ENCODE data around the gene NFKBIZ. TPM values are rescaled to one million over a fixed set of nuclear protein-coding genes. Genes with fewer than 3 reads are reported as not detected.

Gene NFKBIZ
- total RNA-seq, 1 donor from 2014 or later: 224 TPM

DNA sequence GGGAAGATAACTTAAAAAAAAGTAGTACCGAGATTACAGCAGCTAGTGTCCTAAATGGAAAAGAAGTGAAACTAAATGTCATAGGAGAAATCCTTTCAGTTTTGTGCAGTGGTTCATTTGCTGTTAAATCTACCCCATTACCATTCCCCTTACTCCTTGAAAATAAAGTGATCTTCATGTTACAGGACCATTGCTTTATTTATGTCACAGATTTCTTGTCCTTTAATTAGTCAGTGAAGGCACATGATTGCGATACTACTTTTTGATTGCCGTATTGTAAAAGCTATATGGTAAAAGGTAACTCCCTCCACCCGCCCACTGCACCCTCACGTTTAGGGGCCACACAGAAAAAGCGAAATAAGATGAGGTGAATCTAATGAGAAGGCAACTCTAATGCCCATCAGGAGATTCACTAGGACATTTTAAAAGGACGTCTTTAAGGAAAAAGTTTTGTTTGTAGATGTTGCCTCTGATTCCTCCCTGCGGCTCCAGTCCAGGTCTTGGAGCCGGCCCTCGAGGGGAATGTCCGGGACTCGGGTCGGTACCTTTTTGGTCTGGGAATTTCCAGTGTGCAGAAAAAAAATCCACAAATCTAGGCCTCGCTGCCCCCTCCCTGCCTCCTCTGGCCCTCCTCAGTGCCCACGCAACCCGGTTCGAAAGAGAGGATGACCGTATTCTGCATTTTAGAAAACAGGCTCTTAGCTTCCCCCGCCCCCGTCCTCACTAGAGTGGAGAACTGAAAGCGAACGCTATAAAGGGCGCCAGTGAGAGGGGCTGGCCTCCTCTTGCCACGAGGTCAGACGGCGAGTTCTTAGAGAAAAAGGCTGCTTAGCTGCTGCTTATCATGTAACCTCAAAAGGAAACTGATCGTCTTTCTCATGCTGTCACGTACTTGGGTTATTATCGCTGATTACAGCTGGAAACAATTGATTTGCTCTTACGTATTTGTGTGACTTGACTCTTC lies 21.8 kb upstream of the NFKBIZ start:
- peak; percentile 87 for DNase-seq (ENCODE audit: low read depth)

DNA sequence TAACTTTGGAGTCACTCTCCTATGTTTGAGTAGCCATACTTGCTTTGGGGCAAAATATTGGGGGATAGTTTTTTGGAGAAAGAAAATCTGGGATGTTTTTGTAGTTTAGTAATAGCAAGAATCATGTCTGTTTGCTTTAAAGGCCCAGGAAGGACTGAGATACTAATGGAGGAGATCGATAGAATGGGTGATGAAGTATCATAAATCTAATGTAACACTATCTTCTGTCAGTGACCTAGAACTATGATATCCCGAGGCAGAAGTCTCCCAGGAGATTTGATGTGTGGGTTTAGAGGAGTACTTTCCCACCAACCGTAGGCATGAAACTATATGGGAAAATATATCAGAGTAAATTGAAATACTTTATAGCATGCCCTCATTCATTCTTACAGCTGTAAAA lies 21.0 kb upstream of the NFKBIZ start:
- DNase-seq (ENCODE audit: low read depth): no peak

DNA sequence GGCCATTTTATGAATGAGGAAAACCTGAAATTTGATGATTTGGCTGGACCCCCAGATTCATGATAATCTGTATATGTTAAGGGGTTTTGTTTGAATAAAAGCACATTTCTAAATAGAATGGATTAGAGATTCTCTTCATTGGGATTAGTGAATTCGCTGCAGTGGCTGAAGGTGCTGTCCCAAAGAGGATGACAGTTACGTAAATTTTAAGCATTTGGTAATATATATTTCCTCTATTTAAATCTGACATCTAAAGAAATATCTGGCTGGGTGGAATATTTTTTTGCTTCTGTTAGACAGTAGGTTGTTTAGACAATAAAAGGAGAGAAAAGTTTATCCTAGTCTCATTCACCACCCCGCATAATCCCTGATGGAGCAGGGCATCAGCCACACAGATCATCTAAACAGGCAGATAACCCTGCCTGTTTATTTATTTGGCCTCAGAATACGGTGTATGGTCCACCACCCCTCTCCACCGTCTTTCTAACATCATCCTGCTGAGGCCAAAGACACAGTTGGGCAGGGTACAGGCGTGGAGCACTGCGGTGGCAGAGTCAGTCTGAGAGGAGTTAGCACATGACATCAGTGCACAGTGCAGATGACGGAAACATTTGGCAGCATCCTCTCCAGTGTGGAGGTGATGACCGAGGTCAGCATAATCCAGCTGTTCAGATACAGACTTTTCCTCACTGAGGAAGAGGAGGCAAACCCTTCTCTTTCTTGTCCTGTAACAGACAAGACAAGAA lies 20.4 kb upstream of the NFKBIZ start:
- peak; percentile 46 for DNase-seq (ENCODE audit: low read depth)

DNA sequence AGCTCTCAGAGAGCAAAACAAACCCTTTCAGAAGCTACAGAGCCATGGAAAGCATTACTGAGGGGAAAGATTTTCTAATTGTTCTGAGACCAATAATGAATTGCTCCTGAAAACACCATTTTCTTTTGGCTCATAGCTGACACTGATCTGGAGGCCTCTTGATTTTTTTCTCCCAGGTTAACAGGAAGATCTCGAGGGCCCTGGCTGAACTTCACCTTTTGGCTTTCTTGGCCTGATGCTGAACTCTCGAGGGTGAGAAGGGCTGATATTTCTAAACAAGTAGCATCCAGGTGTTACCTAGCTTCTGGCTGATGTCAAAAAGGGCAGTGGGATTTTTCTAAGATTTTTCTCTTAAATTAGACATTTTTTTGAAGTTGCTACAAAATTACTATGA lies 19.9 kb upstream of the NFKBIZ start:
- DNase-seq (ENCODE audit: low read depth): no peak

DNA sequence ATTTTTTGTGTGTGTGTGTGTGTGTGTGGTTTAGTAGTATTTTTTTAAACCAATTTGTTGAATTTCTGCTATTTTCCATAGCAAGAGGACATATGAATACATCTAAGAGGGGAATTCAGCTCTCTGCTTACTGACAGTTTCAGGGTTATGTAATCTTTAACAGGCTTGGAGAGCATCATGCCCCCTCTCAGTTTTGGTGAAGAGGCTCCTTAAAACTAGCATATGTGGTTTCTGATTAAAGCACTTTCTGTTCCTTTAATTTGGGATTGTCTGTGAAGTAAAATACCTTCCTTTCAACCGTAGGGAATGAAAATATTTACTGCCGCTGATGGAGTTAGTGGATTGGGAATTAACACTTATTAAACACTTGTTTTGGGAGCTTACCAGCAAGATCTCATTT lies 19.4 kb upstream of the NFKBIZ start:
- no peak for DNase-seq (ENCODE audit: low read depth)

DNA sequence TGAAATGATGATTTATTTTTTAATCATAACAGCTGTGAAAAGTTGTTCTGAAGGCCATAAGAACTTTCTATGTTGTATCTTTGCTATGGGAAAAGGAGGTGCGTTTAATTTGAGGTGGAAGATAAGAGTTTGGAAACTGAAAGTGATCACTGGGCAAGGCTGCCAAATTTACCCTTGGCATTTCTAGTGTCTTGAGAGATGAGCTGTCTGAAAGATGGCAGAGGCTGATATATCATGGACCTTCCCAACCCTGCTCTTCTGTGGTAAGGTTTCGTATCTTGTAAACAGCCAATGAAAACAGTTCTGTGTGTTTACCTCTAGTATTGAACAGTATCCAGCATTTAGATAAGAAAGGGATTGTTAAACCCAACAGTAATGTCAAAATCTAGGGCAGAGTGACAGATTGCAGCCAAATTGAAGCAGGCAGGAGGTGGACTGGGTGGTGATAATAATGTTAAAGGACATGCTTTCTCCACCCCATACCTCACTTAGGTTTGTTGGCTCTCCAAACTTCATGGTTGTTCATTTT lies 15.8 kb upstream of the NFKBIZ start:
- DNase-seq (ENCODE audit: low read depth): no peak

DNA sequence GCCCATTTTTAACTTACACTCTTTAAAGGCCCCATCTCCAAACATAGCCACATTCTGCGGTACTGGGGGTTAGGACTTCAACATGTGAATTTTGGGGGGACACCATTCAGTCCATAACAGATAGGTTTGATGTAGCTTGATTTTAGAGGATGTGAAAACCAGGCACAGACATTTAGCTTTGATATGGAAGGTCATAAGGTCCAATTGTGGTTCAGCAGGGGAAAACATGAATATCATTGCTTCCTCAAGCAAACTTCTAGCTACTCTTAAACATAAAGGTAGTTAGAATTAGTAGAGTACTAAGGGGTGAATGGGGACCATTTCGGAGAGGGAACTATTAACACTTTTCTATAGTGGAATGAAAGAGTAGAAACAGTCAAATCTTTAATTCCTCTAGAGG lies 13.6 kb upstream of the NFKBIZ start:
- no peak for DNase-seq (ENCODE audit: low read depth)

DNA sequence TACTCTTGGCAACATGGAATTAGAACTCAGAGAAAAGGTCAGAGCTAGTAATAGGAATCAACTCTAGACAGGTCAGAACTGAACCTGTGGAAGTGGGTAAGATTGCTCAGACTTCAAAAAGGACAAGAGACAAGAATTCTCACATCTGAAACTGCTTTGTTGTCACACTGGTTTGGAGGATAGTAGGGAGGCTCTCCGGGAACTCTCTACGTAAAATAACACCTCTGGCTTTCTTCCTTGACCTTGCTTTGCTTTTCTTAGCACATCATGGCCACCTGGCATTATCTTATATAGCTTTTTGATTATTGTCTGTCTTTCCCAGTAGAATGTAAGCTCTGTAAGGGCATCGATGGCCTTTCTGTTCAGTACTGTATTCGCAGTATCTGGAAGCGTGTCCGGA lies 13.2 kb upstream of the NFKBIZ start:
- DNase-seq (ENCODE audit: low read depth): no peak

DNA sequence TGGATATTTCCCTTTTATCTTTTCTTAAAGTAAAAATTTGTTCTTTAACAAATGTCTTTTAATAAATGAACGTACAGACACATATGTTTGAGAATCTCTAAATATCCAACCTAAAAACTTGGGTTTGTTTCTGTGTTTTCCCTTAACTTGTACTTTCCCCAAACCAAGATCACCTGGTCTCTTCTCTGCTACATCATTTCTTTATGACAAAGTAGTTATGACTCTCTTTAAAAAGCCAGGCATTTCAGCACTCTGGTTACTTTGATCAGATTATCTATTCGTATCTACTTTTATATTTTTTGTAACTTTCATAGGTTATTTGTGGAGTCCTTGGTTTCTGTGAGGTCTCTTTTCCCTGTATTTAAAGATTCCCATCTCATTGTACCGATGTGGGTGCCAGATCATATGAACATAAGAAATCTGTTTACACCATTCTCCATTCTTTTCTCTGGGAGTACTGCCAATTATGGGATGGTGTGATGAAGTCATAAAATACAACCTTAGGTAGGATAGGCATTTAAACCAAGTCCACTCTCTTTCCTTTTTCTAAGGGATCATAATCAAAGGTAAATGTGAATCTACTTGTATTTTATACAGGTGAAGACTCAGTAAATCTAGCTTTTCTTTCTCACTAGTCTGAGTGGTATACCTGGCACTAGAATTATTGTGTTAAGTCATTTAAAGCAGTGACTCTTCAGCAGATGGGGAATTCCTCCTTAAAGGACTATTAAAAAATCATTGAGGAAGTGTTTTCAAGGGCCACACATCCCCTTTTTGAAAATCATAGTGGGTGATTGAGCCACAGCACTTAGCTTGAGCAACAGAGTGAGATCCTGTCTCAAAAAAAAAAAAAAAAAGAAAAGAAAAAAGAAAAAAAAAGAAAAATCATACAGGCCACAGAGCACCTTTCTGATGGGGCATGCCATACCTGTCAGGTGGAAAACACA lies 12.4 kb upstream of the NFKBIZ start:
- peak; percentile 85 for DNase-seq (ENCODE audit: low read depth)

DNA sequence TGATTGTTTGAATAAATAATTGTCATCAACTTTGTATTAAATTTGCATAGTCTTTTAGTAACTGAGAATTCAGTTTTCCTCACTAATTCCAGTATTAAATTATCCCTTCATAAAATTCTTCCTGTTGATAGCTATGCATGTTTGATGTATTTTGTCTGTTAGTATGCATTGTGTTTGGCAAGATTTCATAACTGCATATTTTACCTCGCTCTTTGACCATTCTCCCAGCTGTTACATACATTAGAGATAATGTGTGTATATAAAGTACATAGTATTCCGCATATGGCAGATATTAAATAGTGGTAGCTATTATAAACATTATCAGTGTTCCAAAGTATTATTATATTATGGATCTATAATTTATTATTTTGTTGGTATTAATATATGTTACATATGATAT lies 10.6 kb upstream of the NFKBIZ start:
- DNase-seq (ENCODE audit: low read depth): no peak

DNA sequence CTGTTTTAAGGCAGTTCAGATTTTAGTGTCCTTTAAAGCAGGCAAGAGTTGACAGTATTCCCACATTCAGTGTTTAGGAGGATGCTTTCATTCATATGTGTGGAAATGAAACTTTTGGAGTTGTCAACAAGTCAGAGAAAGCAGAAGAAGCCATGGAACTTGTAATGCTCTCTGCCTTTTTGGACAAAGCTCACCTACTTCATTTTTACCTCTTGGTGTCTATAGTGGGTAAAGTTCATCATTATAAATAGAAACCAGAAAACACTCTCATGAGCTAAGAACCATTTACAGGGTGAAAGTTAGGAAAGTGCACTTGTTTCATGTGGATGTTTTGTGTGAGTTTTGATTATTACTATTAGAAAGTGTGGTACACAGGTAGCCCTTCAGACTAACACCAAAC lies 9.2 kb upstream of the NFKBIZ start:
- DNase-seq (ENCODE audit: low read depth): no peak

DNA sequence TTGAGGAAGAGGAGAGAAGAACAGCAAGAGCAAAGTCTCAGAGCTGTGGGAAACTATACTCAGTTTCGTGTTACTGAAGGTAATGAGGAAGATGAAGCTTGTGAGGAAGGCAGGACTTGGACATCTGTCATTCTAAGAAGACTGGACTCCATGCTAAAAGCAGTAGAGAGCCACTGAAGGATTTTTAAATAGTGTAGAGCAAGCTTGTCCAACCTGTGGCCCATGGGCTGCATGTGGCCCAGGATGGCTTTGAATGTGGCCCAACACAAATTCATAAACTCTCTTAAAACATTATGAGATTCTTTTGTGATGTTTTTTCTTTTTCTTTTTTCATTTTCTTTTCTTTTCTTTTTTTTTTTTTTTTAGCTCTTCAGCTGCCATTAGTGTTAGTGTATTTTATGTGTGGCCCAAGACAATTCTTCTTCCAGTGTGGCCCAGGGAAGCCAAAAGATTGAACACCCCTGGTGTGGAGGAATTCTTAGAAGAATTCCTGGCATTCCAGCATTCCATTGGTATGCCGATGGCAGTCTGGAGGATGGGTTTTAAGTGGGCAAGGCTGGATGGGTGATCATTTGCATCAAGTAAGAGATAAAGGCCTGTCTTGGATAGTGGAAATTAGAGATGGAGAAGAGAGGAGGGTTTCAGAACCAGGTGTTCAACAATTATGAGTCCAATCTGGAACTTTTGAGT lies 6.9 kb upstream of the NFKBIZ start:
- peak; percentile 79 for DNase-seq (ENCODE audit: low read depth)

DNA sequence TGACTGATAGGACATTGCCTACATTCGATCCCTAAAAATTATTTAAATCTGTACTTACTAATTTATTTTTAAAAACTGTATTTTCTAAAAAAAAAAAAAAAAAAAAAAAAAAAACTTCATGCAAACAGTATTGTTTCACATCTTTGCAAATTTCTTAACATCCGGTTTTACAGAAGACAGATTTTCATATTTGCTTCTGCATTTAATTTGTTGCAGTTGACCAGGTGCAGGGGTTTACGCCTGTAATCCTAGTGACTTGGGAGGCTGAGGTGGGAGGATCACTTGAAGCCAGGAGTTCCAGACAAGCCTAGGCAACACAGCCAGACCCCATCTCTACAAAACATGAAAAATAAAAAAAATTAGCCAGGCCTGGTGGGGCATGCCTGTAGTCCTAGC lies 6.4 kb upstream of the NFKBIZ start:
- DNase-seq (ENCODE audit: low read depth): no peak

DNA sequence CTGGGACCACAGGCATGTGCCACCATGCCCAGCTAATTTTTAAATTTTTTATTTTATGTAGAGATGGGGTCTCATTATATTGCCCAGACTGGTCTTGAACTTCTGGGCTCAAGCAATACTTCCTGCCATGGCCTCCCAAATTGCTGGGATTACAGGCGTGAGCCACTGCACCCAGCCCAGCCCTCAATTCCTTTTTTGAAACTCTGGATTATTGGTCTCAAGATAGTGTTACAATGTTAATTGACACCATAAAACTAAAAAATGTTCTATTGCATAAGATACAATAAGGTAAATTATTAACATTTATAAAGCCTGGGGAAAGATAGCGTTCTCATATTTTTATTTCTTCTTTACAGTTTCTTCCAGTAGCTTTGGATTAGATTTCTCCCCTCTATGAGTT lies 3.9 kb upstream of the NFKBIZ start:
- DNase-seq (ENCODE audit: low read depth): no peak

DNA sequence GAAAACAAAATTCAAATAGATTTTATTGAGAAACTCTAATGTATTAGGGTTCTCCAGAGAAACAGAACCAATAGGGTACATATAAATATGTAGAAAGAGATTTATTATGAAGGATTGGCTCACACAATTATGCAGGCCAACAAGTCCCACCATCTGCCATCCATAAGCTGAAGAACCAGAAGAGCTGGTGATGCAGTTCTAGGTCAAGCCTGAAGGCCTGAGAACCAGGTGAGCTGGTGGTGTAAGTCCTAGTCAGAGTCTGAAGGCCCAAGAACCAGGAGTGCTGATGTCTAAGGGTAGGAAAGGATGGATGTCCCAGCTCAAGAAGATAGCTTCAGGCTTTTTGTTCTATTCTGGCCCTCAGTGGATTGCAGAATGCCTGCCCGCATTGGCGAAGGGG lies 2.6 kb upstream of the NFKBIZ start:
- DNase-seq (ENCODE audit: low read depth): no peak

DNA sequence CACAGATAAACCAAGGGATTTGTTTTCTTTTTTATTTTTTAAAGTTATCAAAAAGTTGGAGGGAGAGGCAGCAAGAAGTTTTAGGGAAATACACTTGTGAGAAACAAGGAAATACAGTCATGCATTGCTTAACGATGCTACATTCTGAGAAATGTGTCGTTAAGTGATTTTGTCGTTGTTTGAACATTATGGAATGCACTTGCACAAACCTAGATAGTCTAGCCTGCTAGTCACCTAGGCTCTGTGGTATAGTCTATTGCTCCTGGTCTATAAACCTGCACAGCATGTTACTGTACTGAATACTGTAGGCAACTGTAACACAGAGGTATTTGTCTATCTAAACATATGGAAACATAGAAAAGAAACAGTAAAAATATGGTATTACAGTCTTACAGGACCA lies 2.0 kb upstream of the NFKBIZ start:
- DNase-seq (ENCODE audit: low read depth): peak; percentile 60

DNA sequence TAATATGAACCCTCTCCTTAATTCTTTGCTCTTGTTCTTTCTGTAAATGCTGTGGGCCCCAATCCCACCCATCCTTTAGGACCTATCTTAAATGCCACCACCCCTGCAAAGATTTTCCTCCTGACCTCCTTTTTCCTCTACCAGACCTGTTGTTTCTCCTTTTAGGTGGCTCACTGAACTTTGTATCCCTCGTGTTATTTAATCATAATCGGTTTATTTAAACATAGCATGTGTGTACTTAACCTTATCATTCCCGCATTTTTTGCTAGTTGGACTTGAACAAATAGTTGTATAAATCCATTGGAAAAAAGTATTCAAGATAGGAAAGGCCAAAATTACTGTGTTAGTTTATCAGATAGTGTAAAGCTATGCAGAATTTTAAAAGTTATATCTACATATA lies 988 bp upstream of the NFKBIZ start:
- peak; percentile 41 for DNase-seq (ENCODE audit: low read depth)

DNA sequence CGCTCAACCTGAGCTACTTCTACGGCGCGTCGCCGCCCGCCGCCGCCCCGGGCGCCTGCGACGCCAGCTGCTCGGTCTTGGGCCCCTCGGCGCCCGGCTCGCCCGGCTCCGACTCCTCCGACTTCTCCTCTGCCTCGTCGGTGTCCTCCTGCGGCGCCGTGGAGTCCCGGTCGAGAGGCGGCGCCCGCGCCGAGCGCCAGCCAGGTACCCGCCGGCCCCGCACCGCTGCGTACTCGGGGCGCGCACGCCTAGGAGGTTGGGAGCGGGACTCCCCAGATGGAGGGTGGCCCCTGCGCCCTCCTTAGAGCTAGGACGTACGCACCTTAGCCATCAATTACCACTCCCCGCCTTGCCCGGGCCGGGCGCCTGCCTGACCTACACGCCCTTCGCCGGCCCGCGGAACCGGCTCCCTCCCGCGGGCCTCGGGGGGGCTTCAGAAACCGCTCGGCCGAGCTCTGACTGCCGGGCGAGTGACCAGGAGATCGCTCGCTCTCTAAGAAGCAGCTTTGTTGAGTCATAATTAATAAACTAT lies 466 bp downstream of the NFKBIZ start:
- DNase-seq (ENCODE audit: low read depth): no peak

DNA sequence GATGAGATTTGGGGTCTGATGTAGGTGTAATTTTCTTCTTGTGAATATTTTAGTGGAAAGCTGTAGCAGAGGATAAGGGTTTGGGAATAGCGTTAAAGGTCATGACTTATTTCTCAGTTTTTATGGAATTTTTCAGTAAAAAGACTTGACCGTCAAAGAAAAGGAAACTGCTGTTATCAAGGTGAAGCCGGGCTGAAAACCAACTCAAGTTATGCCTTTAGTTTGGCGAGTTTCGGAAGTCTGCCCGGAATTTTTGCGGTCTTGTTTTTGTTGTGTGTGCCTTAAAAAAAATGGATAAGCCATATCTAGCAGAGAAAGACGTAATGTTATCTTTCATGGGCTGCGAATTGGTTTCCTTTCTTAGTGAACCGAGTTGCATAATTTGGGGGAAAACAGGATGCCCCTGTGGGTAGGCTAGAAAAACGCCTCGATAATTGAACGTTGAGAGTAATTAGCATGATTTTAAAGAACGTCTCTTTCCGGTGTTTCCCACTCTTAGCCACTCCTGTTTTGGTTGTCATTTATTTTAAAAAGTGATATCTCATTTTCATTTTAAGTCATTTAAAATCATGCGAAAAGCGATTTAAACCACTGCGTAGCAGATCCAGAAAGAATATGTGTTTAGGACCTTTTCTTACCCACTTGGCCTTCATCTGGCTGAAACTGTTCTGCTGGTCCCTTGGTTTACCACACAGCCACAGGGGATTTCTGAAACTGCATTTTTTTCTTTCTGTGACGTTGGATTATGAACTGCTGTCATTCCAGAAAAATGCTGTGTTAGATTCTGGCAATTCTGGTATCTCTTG lies 1.1 kb downstream of the NFKBIZ start:
- DNase-seq (ENCODE audit: low read depth): peak; percentile 16

Measured in renal cortical epithelial cell (primary cell).